SU-DHL-6 (cell line): ENCODE data around the gene SHC3.

Experiments used
- H2AFZ ChIP-seq: fragments of 200-600 bp; sonication (generic); 2 replicates; pipeline ENCODE4 v1.6.1; 2014; ENCODE audit warnings: low read depth, mild to moderate bottlenecking, moderate library complexity, mixed read lengths, antibody characterized with exemption, low read length; ENCODE audit not compliant: severe bottlenecking
- H3F3A ChIP-seq: fragments of 200-600 bp; shearing (Covaris generic); 2 replicates; pipeline ENCODE4 v1.6.0; 2016; ENCODE audit warnings: antibody characterized with exemption, mild to moderate bottlenecking; ENCODE audit not compliant: insufficient read depth
- H3K27ac ChIP-seq: fragments of 200-600 bp; sonication (generic); 2 replicates; pipeline ENCODE4 v1.5.1; 2016; ENCODE audit warnings: low read depth, mild to moderate bottlenecking, low read length, moderate library complexity, mixed read lengths
- H3K27me3 ChIP-seq: fragments of 200-600 bp; sonication (generic), shearing (Covaris generic); 2 replicates; pipeline ENCODE4 v1.6.0; 2014; ENCODE audit warnings: mild to moderate bottlenecking, low read length
- H3K36me3 ChIP-seq: fragments of 200-600 bp; sonication (generic); 2 replicates; pipeline ENCODE4 v1.6.1; 2014; ENCODE audit warnings: mild to moderate bottlenecking, low read length, mixed read lengths
- H3K4me2 ChIP-seq: fragments of 300-600, 200-600 bp; shearing (Covaris generic), sonication (generic); 2 replicates; pipeline ENCODE4 v1.6.0; 2014; ENCODE audit warnings: low read length, low read depth, mild to moderate bottlenecking; ENCODE audit not compliant: poor library complexity, severe bottlenecking
- H3K4me3 ChIP-seq: fragments of 200-600 bp; sonication (generic); 2 replicates; pipeline ENCODE4 v1.5.1; 2014; ENCODE audit warnings: antibody characterized with exemption, low read length, mild to moderate bottlenecking, mixed read lengths; ENCODE audit not compliant: insufficient read depth, poor library complexity, severe bottlenecking
- H3K79me2 ChIP-seq: fragments of 200-600 bp; sonication (generic); 2 replicates; pipeline ENCODE4 v1.6.1; 2014; ENCODE audit warnings: mild to moderate bottlenecking, low read length, moderate library complexity; ENCODE audit not compliant: insufficient read depth
- H3K9ac ChIP-seq: fragments of 200-600 bp; sonication (generic); 2 replicates; pipeline ENCODE4 v1.7.0; 2014; ENCODE audit warnings: mild to moderate bottlenecking, low read length
- H3K9me2 ChIP-seq: fragments of 200-600 bp; sonication (generic); replicated peaks from 2 replicates; pipeline ENCODE4 v1.6.1; 2014; ENCODE audit warnings: low read length; ENCODE audit not compliant: insufficient read depth
- H3K9me3 ChIP-seq: fragments of 200-600 bp; sonication (generic); 2 replicates; pipeline ENCODE4 v1.6.1; 2014; ENCODE audit warnings: low read length, mixed read lengths; ENCODE audit not compliant: insufficient read depth
- H4K20me1 ChIP-seq: fragments of 200-600 bp; sonication (generic); 2 replicates; pipeline ENCODE4 v1.6.1; 2014; ENCODE audit warnings: low read depth, mild to moderate bottlenecking, antibody characterized with exemption, low read length, moderate library complexity, mixed read lengths
- EZH2phosphoT487 ChIP-seq: fragments of 200-600 bp; sonication (generic), shearing (Covaris generic); conservative IDR thresholded peaks from 2 replicates; pipeline ENCODE4 v1.6.1; 2018; ENCODE audit warnings: mild to moderate bottlenecking, antibody characterized with exemption, low read length, moderate library complexity, mixed read lengths
- TF ChIP-seq, protein P1 (sequence below): fragments of 200-600 bp; sonication (generic); IDR thresholded peaks from one replicate; pipeline ENCODE4 v1.5.1; 2017; ENCODE audit warnings: antibody characterized with exemption, mild to moderate bottlenecking, low read length, moderate library complexity; ENCODE audit not compliant: insufficient read depth, poor library complexity, severe bottlenecking

The SHC3 gene

DNA sequence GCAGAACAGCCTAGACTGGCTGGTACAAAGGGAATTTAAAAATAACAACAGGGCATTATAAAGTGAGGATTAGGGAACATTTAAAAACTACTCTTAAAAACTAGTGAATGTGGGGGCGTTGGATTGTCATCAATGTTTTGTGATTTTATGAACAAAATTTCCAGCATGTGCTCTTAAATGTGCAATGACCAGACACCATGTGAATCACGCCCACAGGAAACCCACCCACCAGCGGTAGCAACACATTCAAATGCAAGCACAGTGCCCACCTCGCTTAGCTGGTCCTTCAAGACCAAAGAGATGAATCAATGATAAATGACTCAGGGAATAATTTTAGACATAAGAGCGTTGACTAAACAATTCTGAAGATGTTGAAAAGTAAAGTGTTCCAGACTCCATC lies 146.4 kb downstream of the SHC3 start:
- Histone ChIP-seq H3K9ac (no peak overlapping the region), H4K20me1 (no peaks in the 10 kb centered on the region), H3K27me3 (no peaks in the 10 kb centered on the region), H3F3A (no peaks in the 10 kb centered on the region), H2AFZ (no peak overlapping the region), H3K9me3 (no peaks in the 10 kb centered on the region), H3K27ac (no peak overlapping the region), H3K79me2 (no peaks in the 10 kb centered on the region), H3K4me3 (no peak overlapping the region), H3K9me2 (no peaks in the 10 kb centered on the region), H3K36me3 (no peaks in the 10 kb centered on the region), H3K4me2 (no peak overlapping the region)
- TF ChIP-seq, protein P1, sequence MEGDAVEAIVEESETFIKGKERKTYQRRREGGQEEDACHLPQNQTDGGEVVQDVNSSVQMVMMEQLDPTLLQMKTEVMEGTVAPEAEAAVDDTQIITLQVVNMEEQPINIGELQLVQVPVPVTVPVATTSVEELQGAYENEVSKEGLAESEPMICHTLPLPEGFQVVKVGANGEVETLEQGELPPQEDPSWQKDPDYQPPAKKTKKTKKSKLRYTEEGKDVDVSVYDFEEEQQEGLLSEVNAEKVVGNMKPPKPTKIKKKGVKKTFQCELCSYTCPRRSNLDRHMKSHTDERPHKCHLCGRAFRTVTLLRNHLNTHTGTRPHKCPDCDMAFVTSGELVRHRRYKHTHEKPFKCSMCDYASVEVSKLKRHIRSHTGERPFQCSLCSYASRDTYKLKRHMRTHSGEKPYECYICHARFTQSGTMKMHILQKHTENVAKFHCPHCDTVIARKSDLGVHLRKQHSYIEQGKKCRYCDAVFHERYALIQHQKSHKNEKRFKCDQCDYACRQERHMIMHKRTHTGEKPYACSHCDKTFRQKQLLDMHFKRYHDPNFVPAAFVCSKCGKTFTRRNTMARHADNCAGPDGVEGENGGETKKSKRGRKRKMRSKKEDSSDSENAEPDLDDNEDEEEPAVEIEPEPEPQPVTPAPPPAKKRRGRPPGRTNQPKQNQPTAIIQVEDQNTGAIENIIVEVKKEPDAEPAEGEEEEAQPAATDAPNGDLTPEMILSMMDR: no peak
- no peak for TF ChIP-seq EZH2phosphoT487

DNA sequence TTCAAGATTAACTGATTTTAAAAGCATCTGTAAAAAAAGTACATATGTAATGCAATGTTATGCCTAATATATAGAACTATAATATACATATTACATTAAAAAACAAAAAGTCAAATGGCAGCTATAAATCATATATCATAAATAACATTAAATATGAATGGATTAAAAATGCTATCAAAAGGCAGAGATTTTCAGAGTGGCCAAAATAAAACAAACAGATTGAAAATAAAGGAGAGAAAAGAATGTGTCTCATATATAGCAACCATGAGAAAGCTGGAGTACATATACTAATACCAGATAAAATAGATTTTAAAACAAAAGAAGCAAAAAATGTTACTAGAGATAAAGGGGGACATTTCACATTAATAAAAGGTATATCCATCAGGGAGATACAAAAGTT lies 148.8 kb downstream of the SHC3 start:
- Histone ChIP-seq H3K4me2 (no peak overlapping the region), H3F3A (no peaks in the 10 kb centered on the region), H3K4me3 (no peak overlapping the region), H3K27me3 (no peaks in the 10 kb centered on the region), H2AFZ (no peak overlapping the region), H4K20me1 (no peaks in the 10 kb centered on the region), H3K36me3 (no peaks in the 10 kb centered on the region), H3K9ac (no peak overlapping the region), H3K9me2 (no peaks in the 10 kb centered on the region), H3K27ac (no peak overlapping the region), H3K79me2 (no peaks in the 10 kb centered on the region), H3K9me3 (no peaks in the 10 kb centered on the region)
- no peak for TF ChIP-seq EZH2phosphoT487
- TF ChIP-seq, protein P1: no peak

DNA sequence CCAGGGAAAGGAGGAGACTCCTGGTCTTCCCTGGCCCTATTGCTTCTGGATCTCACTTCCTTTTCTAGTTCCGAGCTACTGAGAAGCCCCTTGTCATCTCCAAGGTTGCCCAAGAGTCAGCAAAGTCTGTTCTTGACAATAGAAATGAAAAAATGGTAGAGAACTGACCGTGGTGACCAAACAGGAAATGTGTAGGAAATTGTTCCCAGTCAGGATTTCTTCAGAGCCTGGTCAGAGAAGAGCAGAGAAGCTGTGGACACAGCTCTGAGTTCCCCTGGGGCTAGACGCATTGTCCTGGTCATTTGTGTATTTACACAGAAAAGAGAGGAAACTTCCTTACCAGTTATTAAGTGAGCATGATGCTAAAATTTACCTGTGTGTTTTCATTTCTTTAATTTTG lies 151.7 kb downstream of the SHC3 start:
- H3K79me2 ChIP-seq: no peaks in the 10 kb centered on the region
- no peaks in the 10 kb centered on the region for H3K9me2 ChIP-seq
- H3K27ac ChIP-seq: no peak overlapping the region
- H3K4me2 ChIP-seq: no peak overlapping the region
- H3K9me3 ChIP-seq: no peaks in the 10 kb centered on the region
- no peaks in the 10 kb centered on the region for H3K36me3 ChIP-seq
- H3K4me3 ChIP-seq: no peak overlapping the region
- H3K27me3 ChIP-seq: no peaks in the 10 kb centered on the region
- H2AFZ ChIP-seq: no peak overlapping the region
- H4K20me1 ChIP-seq: no peaks in the 10 kb centered on the region
- TF ChIP-seq, protein P1: no peak
- no peak for TF ChIP-seq EZH2phosphoT487
- no peaks in the 10 kb centered on the region for H3F3A ChIP-seq
- H3K9ac ChIP-seq: no peak overlapping the region
